Kidney (tissue), 14 donors: ENCODE results near the gene LRRC45. TPM values are rescaled to one million over a fixed set of nuclear protein-coding genes. Genes with fewer than 3 reads are reported as not detected.
A peak's percentile ranks its signal among the peaks of the same experiment; 100 is the strongest.

Experiments
- DNase-seq, 5 donors: peaks; one replicate each; pipeline ENCODE4 v3.0.0-alpha.2; 2013 to 2020
- FAIRE-seq: peaks from 2 replicates; lab custom pipeline; 2012; peaks lifted over from hg19 to GRCh38; lab: Jason Lieb, UNC
- H3K27ac ChIP-seq, 2 donors: one replicate each; pipeline ENCODE4 v1.7.0; 2013; ENCODE audit warnings: low read depth in 2 of 2, low read length in 2 of 2, inconsistent platforms in 1 of 2
- H3K27me3 ChIP-seq: one replicate; pipeline ENCODE4 v1.7.1; 2013; ENCODE audit warnings: low read length, inconsistent platforms; ENCODE audit not compliant: control insufficient read depth, insufficient read depth
- H3K36me3 ChIP-seq, 3 donors: one replicate each; pipeline versions ENCODE4 v1.7.0 to v1.7.1; 2013; ENCODE audit warnings: low read length in 3 of 3, control low read depth in 1 of 3, inconsistent platforms in 1 of 3; ENCODE audit not compliant: insufficient read depth in 3 of 3, control insufficient read depth in 2 of 3
- H3K4me1 ChIP-seq, 3 donors: one replicate each; pipeline versions ENCODE4 v1.7.0 to v1.7.1; 2013; ENCODE audit warnings: low read length in 3 of 3, inconsistent platforms in 1 of 3, low read depth in 1 of 3; ENCODE audit not compliant: control insufficient read depth in 2 of 3, insufficient read depth in 2 of 3
- H3K4me3 ChIP-seq, 3 donors: one replicate each; pipeline versions ENCODE4 v1.7.0 to v1.8.1; 2013; ENCODE audit warnings: low read length in 3 of 3, control low read depth in 1 of 3, inconsistent platforms in 1 of 3
- H3K9ac ChIP-seq, 3 donors: one replicate each; pipeline versions ENCODE4 v1.7.0 to v1.7.1; 2013; ENCODE audit warnings: low read length in 3 of 3, control low read depth in 1 of 3, inconsistent platforms in 1 of 3
- H3K9me3 ChIP-seq, 3 donors: one replicate each; pipeline versions ENCODE4 v1.7.0 to v1.7.1; 2013; ENCODE audit warnings: low read length in 3 of 3, control low read depth in 1 of 3, inconsistent platforms in 1 of 3; ENCODE audit not compliant: control insufficient read depth in 2 of 3, insufficient read depth in 1 of 3
- intact Hi-C: fragments of 100-400 bp; cut with DNase I; formaldehyde crosslinking; loops from one replicate; pipeline ENCODE4 v1.11.1; 2022
- polyA plus RNA-seq: library from polyadenylated mRNA; stranded (reverse); fragments of 350-450 nt; fragmentation: Illumina TruSeq; extraction: RNeasy Lipid Tissue Mini Kit (QIAGEN cat#74804); gene quantifications from one replicate; pipeline ENCODE4 v1.2.3, GENCODE V29; 2014; ENCODE audit warnings: low read depth, low replicate concordance; ENCODE audit not compliant: insufficient read depth
- total RNA-seq: library from RNA; stranded (reverse); fragmentation: NEBNext Ultra II Directional; extraction: Animal tissue kit (Norgen Biotek cat#: 25700); gene quantifications from one replicate; pipeline ENCODE4 v1.2.1, GENCODE V29; 2021
- TF ChIP-seq, protein P1 (sequence below): IDR thresholded peaks from 3 replicates; pipeline ENCODE4 v1.5.1; 2012; ENCODE audit warnings: mild to moderate bottlenecking, moderate library complexity, borderline replicate concordance; ENCODE audit not compliant: insufficient read depth; ENCODE audit errors: extremely low read depth
- donor health status: control.
- donor health status: control.
- donor health status: control.
- donor health status: control.
- donor health status: control.
- donor health status: DM: yes; HTN: yes; CAD: no.
- donor health status: Normal renal cell carcinoma (clear cell type).

The LRRC45 gene
- total and polyA plus RNA-seq, 2 donors from 2014 or later, result 9.9 TPM

GRCh38 chr17:82022310-82022980 is 660 bp upstream of the LRRC45 start, which contains the start of gene CENPX:
CENPX (minus strand) TSS chr17:82022878; CDS start chr17:82022861, 17 bp downstream.
- no peaks in the 10 kb centered on the region for H3K36me3 ChIP-seq
- H3K27ac ChIP-seq, result no peak within 1 kb of the TSS
- no peak for FAIRE-seq
- H3K9me3 ChIP-seq, result no peaks in the 10 kb centered on the region
- intact Hi-C loops, result no loop called here
- H3K9ac ChIP-seq, result peak within 1 kb of the TSS; percentile 22 to 73 (median 71)
- TF ChIP-seq, protein P1, sequence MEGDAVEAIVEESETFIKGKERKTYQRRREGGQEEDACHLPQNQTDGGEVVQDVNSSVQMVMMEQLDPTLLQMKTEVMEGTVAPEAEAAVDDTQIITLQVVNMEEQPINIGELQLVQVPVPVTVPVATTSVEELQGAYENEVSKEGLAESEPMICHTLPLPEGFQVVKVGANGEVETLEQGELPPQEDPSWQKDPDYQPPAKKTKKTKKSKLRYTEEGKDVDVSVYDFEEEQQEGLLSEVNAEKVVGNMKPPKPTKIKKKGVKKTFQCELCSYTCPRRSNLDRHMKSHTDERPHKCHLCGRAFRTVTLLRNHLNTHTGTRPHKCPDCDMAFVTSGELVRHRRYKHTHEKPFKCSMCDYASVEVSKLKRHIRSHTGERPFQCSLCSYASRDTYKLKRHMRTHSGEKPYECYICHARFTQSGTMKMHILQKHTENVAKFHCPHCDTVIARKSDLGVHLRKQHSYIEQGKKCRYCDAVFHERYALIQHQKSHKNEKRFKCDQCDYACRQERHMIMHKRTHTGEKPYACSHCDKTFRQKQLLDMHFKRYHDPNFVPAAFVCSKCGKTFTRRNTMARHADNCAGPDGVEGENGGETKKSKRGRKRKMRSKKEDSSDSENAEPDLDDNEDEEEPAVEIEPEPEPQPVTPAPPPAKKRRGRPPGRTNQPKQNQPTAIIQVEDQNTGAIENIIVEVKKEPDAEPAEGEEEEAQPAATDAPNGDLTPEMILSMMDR, result no peak
- DNase-seq, result no peak
- no peaks in the 10 kb centered on the region for H3K27me3 ChIP-seq
- peak within 1 kb of the TSS; percentile 52 to 70 (median 54) for H3K4me3 ChIP-seq
- peaks cover 0 to 24% (median 6%) of the 10 kb centered on the region in 3 donors for H3K4me1 ChIP-seq

GRCh38 chr17:82023447-82024241 is 539 bp downstream of the LRRC45 start:
- Histone ChIP-seq H3K4me1 (peaks cover 0 to 24% (median 6%) of the 10 kb centered on the region in 3 donors), H3K4me3 (peak overlapping the region; percentile 36 to 63 (median 52)), H3K36me3 (no peaks in the 10 kb centered on the region), H3K27ac (no peak overlapping the region), H3K9me3 (no peaks in the 10 kb centered on the region), H3K9ac (peak overlapping the region in 1 of 3 donors; percentile 34), H3K27me3 (no peaks in the 10 kb centered on the region)
- DNase-seq, result peak in 2 of 5 donors; percentile 37 to 82
- intact Hi-C loops, result no loop called here
- FAIRE-seq, result no peak
- TF ChIP-seq, protein P1, result no peak

DNA sequence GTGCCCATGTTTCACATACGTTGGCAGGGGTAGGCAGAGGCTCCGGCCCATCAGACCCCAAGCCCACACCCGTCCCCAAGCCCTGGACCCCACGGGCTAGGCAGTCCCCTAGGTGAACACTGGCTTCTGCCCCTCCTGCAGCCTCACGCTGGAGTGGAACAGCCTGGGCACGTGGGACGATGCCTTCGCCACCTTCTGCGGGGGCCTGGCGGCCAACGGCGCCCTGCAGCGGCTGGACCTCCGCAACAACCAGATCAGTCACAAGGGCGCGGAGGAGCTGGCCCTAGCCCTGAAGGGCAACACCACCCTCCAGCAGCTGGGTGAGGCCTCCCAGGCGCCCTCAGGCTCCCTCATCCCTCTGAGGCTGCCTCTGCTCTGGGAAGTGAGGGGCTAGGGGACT is 1.8 kb downstream of the LRRC45 start:
- H3K36me3 ChIP-seq, result no peaks in the 10 kb centered on the region
- TF ChIP-seq, protein P1, result no peak
- no peak overlapping the region for H3K4me3 ChIP-seq
- H3K27ac ChIP-seq, result no peak overlapping the region
- intact Hi-C loops, result no loop called here
- H3K9ac ChIP-seq, result no peak overlapping the region
- H3K4me1 ChIP-seq, result peaks cover 0 to 24% (median 6%) of the 10 kb centered on the region in 3 donors
- H3K9me3 ChIP-seq, result no peaks in the 10 kb centered on the region
- DNase-seq, result no peak
- FAIRE-seq, result no peak
- no peaks in the 10 kb centered on the region for H3K27me3 ChIP-seq
